Stimulated activated CD8-positive, alpha-beta memory T cell treated with anti-CD3 and anti-CD28 coated beads, Interleukin-12 subunit alpha, Interleukin-12 subunit beta, amount 100 ng/mL, for 4 hours (primary cell): ENCODE measurements around the gene C22orf31.

ENCODE experiments used
- DNase-seq: peaks from one replicate; pipeline ENCODE4 v3.0.0-alpha.2; 2020; ENCODE audit warnings: low read depth

Gene C22orf31

DNA sequence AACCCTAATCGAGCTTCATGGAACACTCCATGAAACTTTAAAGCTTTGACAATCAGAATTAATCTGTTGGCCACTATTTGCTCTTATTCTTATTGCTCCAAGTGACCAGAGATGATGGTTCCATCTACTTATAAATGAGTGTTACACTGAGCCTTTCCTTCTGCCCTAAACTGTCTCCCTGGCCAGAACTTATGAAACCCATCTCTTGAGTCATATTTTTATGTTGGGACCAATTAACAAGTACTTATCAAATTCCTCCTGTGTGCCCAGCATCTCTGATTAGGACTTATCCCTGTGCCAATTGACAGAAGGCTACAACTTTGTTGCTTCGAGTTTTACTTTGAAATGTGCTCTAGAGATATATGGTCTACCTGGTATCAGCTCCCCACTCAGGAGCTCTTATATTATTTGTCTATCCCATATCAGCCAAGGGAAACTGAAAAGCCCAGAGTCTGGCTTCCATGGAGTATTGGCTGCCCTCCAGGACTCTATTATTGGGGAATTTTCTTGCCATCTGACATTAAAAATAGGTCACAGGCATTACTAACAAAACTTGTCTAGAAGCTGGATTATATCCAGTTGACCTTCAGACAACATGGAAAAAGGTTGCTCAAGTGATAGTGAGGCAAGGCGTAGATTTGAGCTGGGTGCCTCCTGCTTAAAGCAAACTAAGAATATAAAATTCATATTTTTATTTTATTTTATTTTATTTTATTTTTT, 20.0 kb upstream of the C22orf31 start:
- no peak for DNase-seq

DNA sequence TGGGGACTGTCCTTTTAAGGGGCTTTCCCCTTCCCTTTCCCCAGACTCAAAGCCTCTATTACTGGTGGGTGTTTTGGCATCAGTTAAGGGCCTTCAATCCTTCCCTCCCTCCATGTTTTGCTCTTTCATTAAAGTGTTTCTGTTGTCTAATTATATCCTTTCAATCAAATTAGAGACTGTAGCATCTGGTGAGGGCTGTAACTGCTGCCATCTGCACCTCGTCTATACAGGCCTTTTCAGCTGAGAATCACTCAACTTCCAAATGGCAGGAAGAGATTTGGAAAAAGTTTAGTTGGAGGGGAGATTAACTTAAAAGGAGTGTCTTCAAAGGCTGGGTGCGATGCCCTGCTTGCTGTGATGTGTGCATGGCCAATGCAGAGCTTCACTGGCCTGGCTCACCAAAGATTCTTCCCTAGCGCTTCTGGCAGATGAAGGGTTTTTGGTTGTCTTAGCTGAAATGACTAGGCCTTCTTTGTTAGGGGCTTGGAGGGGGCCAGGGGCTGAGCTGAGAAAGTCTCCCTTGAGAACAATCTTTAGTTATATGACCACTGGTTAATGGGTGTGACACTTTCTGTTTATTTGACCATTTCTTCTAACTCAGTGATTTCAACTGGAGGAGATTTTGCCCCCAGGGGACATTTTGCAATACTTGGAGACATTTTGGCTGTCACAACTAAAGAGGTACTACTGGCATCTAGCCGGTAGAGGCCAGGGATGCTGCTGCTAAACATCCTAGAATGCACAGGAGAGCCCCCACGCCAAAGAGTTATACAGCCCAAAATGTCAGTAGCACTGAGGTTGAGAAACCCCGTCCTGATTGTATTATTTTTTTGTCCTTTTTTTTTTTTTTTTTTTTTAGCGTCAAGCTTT, 18.7 kb upstream of the C22orf31 start:
- DNase-seq: no peak

DNA sequence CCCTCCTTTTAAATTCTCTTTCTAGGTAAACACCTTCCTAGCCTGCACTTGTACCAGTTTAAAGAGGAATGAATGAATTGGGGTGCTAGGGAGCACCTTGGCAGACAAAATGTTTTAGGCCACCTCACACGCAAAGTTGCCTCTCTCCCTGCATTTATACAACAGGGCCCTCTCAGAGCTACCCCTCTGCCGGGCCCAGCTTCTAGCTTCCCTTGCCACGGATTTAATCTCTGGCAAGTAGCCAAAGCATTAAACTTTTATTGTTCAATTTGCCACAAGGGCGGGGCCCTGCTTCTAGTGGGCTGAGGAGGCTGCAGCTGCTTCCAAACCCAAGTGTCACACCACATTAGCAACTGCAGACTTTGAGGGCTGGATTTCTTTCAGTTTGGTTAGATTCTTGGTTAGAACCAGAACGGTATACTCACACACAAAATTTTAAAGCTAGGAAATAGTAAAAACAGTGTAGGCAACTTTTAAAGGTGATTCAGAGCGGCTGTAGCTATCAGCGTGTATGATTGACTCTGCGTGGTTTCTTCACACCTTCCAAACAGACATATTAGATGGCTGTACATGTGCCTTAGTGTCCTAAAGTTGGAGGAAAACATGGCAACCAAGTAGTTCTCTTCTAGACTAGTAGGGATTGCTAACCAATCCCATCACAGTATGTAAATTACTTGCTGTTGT, 17.7 kb upstream of the C22orf31 start:
- no peak for DNase-seq

DNA sequence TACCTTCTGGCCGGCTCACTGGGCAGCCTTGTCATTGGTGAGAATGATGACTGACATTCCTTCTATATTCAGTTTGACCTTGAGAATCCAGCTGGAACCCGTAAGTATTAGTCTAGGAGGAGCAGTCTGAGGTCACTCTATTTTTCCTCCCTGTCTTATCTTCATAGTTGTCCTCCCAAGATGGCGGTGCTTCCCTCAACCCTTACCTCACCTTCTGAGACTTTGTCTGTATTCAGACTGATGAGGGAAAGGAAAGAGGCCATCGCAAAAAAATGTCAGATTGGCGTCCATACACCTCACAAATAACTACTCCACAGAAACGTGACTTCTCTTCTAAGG, 17.2 kb upstream of the C22orf31 start:
- DNase-seq: no peak

DNA sequence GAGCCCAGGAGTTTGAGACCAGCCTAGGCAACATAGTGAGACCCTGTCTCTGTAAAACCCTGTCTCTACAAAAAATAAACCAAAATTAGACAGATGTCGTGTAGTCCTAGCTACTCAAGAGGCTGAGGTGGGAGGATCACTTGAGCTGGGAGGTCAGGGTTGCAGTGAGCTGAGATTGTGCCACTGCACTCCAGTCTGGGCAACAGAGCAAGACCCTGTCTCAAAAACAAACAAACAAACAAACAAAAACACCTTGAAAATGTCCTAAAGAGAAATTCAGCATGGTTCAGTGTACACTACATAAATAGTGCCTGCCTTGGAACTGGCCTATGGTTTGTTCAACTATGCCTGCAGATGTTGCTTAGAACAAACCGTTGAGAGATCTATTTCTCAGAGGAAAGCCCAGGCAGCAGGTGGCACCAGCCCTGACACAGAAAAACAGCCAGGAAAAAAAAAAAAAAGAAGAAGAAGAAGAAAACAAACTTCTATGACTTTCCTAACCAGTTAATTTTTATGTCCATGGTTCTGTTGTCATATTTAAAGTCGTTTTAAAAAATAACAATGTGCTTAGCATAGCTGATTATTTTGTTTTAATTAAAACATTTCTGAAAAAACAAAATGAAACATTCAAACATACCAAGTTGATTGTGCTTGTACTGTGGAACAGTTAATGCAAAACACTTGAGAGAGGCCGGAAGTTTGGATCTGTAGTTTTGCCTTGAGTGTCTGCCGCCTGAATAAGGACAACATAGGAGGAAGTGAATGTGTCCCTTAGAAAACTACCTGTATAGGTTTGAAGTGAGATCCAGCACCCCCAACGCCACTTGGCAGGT, 16.6 kb upstream of the C22orf31 start:
- no peak for DNase-seq

DNA sequence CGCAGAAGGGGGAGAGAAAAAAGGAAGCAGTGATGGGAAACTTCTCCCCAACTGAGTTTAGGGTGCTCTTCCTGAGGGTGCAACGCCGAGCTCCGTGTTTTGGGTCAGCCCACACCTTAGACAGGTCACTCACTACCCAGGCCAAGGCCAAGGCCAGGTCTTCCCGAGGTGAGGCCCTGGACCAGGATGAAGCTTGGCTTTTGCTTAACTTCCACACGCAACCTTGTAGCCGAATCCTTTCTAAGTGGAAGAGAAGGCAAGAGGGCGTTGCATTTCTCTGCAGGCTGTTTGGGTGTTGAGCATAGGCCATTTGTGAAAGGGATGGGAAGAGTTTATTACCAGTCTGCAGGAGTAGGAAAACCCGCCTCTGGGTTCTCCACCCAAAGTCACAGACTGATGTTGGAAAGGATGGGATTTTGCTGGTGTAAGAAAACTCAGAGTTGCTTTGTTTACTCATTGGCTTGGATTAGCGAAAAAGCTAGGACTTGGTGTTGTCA, 12.7 kb upstream of the C22orf31 start:
- DNase-seq: no peak

DNA sequence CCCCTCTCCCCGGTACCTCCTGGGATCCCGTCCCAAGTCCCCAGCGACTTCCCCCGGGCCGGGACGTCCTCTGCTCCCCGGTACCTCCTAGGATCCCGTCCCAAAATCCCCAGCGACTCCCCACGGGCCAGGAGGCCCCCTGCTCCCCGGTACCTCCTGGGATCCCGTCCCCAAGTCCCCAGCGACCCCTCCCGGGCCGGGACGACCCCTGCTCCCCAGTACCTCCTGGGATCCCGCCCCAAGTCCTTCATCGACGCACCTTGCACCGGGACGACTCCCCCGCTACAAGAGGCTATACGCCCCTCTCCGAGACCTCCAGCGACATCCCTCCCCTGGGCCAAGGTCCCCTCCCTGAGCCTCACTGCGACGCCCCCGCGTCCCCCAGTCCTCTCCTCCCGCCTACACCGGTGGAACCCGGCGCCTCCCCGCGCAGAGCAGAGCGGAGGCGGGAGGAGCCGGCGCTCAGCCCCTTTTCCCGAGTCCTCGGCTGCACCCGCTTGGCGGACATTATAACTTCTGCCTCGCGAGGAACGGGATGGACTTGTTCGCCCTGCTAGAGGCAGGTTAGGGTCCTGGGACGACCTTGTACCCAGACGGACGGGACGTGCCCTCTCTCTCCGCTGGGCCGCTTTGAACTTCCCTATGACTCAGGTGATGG, 12.1 kb upstream of the C22orf31 start:
- DNase-seq: no peak

DNA sequence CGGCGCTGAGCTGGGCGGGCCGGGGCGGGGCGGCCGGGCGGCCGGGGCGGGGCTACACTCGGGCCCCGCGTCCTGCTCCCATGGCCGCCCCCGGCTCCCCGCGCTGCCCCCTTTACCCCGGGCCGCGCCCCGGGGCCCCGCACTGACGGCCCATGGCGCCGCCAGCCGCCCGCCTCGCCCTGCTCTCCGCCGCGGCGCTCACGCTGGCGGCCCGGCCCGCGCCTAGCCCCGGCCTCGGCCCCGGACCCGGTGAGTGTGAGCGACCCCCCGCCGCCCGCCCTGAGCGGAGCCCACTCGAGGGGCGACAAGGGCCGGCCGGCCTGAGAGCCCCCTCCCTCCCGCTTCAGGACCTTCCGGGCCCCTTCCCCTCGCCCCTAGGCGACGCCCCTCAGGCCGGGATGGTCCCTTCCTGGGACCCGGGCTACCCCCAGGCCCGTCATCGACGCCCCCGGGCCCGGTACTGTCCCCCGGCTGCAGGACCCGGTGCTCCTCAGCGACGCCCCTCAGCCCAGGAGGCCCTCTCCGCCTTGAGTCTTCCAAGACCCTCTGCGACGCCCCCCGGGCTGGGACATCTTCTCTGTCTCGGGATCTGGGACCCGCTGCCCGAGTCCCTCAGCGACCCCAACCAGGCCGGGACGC, 11.5 kb upstream of the C22orf31 start, which contains the start of gene KREMEN1:
KREMEN1 (plus strand) TSS at position 57 of the 639 bp plus-strand sequence; CDS start at position 153, 96 bp downstream.
- no peak for DNase-seq

DNA sequence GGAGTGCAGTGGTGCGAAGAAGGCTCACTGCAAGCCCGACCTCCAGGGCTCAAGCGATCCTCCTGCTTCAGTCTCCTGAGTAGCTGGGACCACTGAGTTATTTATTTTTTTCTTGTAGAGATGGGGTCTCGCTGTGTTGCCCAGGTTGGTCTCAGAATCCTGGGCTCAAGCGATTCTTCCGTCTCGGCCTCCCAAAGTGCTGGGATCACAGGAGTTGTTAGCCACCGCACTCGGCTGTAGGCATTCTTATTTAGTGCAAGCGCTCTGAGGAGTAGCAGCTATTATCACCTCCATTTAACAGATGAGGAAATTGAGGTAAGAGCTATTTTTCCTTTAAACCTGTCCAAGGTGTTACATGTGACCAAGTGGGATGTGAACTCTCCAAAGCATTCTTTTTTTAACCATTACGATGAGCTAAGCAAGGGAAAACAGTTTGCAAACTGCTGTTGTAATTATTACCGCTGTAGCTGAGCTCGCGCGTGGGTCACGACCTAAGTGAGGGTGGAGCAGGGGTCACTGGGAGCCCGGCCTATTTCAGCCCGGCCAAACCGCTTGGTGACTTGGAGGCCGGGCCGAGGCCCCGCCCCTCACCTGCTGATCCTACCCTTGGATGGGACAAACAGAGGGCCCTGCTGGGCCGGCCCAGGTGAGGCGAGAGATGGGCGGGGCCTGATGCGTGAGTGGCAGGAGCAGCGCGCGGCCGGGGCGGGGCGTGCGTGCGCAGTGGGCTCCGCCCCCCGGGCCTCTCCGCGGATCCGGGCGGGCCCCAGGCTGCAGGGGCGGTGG, 10.8 kb upstream of the C22orf31 start:
- DNase-seq: peak; percentile 72

DNA sequence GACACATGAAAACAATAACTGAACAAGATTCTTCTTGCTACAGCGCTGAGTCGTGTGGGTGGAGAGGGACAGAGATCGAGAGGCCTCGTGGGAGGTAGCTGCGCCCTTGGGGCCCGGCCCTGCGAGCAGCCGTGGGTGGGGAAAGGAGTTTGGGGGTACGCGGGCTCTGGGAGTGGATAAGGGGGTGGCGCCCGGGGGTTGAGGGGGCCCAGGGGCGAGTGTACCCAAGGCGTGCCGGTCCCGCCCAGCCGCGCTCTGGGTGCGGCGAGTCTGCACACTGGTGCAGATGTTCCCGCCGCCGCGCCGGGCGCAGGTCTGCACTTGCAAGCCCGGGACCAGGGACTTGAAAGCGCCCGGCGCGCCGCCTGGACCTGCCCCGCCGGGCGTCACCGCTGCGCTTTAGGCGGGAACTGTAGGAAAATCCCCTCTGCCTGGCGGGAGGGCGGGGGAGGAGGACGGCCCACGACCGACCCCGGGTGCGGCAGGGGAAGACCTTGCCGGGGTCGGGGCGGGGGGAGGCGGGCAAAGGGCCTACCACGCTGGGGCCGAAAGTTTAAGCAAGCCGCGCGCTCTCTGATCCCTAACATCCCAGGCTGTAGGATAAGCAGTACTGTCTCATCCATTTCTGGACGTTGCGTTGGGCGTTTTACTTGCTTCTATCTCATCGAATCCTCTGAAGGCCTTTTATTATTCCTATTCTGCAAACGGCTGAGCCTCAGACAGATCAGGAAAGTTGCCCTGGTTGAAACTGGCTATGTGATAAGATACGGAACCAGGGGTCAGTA, 9.8 kb upstream of the C22orf31 start:
- DNase-seq: no peak

DNA sequence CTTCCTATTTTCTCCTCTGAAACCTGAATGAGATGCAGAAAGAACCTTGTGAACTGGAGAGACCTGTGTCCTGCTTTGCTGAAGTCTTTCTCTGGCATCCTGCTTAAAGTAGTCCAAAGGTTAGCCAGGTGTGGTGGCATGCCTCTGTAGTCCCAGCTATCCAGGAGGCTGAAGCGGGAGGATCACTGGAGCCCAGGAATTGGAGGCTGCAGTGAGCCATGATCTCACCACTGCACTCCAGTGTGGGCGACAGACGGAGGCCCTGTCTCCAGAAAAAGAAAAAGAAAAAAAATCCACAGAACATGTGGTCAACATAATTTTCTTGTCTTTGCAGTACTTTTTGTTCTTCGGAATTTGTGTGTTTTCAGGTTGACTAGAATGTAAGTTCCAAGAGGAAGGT, 8.9 kb upstream of the C22orf31 start:
- DNase-seq: no peak

DNA sequence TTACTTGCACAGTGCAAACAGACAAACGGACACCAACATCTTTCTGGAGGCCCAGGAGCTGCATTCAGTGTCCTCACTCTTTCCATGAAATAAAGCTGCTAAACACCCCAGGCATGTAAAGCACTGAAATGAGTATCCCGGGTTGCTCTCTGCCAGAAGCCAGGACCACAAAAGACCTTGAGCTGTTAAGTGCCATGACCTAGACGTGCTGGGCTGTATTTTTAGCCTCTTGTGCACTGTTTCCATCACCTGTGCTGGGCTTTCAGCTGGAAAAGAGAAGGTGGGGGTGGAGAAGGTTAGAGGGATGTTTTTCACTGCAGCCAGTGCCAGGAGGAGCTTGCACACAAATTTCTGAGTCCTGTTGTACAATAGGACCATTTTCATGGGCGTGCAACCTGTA, 7.8 kb upstream of the C22orf31 start:
- no peak for DNase-seq

DNA sequence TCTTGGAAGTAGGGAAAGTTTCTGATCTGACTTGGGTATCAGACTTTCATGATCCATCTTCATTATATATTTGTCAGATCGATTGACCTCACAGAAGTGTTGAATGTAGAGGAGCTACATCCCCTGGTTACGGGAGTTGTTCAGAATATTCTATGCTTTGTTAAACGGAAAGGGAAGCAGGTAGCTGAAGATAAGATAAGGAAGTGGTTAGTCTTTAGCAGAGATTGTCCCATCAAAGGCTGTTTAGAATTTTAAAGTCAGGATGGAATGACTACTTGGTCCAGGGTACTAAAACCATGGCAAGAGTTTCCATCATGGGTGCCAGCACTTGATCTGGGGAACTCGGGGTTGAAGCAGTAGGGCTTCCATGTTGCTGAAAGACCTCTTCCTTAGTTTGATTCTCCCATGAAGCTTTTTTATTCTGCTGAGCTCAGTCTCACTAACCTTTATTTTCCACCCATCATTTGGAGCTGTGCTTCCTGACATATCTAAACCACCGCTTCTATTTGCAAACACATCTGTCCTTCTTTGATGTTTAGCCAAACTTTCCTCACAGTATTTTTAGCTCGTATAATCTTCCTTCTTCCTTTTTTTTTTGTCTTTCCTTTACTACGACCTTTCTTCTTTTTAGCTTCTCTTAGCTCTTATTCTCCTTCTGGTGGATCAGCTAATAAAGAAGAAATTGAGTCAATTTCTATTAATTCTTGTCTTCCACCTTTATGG, 4.0 kb upstream of the C22orf31 start:
- no peak for DNase-seq

DNA sequence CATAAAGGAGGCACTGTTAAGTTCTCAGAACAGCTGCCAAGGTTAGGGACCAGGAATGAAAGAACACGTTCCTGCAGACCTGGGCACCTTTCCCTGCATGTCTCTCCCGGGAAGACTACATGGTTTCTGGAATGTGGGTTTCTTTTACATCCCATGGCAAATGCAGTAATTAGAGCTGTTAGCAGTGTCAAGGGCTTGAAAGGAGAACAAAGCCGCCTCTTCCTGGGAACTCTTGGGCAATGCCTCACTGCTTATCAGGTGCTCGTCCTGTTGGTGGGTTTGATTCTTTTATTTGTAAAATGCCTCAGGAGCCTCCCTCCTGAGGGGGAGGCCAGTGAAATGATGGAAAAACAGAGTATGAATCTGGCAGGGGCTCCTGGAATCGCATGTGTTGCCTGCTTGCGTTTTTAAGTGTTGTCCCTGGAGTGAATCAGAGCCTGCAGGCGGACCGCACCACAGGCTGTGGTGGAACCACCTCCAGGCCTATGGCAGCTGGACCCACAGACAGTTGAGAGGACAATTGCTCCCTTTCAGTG, 723 bp upstream of the C22orf31 start:
- no peak for DNase-seq

DNA sequence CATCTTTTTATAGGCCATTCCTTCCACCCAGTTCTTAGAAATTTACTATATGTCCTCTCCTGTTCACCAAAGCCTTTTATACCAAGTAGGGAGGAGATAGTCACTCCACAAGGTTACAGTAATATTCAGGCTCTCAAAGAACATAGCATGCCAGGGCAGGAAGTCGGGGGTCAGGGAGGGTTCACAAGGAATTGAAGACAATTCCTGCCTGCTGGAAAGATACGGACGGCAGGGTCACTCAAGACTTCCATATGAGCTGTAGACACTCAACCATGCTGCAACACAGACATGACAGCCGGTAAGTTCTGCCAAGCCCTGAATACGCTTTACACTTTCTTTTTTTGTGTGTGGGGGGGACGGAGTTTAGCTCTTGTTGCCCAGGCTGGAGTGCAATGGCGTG, 700 bp downstream of the C22orf31 start:
- DNase-seq: no peak

DNA sequence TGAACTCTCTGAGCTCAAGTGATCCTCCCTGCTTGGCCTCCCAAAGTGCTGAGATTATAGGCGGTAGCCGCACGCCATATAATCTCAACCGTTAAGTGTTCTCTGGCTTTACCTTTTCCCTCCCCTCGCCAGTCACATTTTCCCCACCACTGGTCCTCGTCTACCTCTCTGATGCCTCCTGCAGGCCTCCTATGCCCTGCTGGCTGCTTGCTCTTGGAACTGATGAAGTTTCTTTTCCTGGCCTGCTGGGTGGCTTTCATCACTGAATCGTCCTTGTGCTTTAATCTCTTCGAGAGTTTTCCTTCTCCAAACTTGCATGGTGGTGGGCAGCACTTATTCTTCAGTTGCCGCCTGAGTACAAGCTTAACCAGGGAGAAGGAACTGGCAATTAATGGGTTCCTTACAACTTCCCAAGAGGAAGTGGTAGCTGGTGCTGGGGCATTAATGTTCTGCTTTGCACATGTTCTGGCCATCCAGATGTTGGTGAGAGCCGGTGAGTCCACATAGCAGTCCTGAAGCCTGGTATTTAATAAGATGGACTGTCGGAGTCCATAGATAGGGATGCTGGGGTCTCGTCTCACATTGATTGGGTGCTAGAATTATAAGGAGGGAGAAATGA, 1.3 kb downstream of the C22orf31 start:
- no peak for DNase-seq

DNA sequence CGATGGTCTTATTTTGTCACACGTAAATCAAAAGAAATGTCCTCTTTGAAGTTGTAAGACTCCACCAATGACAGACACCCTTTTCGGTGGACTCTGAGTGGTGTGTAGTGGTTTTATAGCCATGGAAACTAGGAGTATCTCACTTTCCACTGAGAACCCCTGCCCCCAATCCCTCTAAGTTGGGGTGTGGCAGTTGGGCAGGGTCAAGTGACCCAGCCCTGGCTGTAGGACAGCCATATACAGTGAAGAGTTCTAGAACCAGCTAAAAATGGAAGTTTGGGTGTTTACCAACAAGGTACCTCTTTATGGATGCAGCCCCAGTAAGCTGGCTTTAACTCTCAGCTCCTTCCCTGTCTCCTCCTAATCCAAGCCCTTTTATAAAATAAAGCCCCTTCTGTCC, 5.2 kb downstream of the C22orf31 start:
- DNase-seq: no peak
